DND-41 (cell line): ENCODE data around the gene MYLK.

Source experiments
- EZH2 ChIP-seq: IDR thresholded peaks from 3 replicates; pipeline ENCODE4 v1.6.1; 2012; ENCODE audit warnings: borderline replicate concordance, low read depth, mild to moderate bottlenecking, moderate library complexity, low read length, inconsistent platforms; ENCODE audit not compliant: severe bottlenecking
- TF ChIP-seq, protein P1 (sequence below): IDR thresholded peaks from 2 replicates; pipeline ENCODE4 v1.5.1; 2012; ENCODE audit warnings: borderline replicate concordance, low read length, moderate library complexity, mild to moderate bottlenecking; ENCODE audit not compliant: poor library complexity, severe bottlenecking; ENCODE audit errors: extremely low read depth

- TF ChIP-seq, protein P1, sequence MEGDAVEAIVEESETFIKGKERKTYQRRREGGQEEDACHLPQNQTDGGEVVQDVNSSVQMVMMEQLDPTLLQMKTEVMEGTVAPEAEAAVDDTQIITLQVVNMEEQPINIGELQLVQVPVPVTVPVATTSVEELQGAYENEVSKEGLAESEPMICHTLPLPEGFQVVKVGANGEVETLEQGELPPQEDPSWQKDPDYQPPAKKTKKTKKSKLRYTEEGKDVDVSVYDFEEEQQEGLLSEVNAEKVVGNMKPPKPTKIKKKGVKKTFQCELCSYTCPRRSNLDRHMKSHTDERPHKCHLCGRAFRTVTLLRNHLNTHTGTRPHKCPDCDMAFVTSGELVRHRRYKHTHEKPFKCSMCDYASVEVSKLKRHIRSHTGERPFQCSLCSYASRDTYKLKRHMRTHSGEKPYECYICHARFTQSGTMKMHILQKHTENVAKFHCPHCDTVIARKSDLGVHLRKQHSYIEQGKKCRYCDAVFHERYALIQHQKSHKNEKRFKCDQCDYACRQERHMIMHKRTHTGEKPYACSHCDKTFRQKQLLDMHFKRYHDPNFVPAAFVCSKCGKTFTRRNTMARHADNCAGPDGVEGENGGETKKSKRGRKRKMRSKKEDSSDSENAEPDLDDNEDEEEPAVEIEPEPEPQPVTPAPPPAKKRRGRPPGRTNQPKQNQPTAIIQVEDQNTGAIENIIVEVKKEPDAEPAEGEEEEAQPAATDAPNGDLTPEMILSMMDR: no peak
- no peak for TF ChIP-seq EZH2
Measured at GRCh38 chr3:123833398-123833785, 50.7 kb downstream of the MYLK start.
